ENCODE results near the gene C10orf62.
"Not testable (repeated sequence)": the region's sequence is repeated elsewhere in the genome, so short reads cannot be mapped to it uniquely, and the experiment has no call there.

C10orf62 gene, protein sequence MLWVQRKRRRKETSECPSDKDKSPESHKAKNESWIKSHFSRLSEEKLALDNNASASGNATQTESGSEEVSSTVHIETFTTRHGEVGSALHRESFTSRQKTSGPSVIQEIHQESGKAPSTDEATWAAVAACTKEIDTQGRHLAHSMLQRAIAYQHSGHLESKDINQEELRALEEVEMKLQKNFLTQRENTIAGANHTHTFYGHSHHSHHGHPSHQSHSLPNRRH

DNA sequence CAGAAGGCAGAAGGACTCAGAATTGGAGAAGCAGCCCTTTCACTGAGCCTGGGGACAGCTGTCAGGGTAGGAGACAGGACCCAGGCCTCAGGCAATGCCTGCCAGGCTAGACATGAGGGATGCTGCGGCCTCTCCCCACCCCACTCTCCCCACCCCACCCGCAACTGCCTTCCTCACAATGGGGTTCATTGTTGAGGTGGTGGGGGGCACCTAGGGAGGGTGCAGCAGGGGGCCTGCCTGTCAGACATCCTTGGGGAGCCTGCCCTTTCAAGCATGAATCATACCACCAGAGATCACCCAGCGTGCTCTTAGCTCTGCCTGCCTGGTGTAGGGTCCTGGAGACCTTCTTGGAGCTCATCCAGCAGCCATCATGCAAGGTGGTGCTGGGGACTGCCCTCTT is at the start of gene C10orf62:
TSS of gene C10orf62 (plus strand) at position 243 of the 400 bp plus-strand sequence. CDS start 177 bp downstream, outside the sequence.
- DNase-seq, result no peak

DNA sequence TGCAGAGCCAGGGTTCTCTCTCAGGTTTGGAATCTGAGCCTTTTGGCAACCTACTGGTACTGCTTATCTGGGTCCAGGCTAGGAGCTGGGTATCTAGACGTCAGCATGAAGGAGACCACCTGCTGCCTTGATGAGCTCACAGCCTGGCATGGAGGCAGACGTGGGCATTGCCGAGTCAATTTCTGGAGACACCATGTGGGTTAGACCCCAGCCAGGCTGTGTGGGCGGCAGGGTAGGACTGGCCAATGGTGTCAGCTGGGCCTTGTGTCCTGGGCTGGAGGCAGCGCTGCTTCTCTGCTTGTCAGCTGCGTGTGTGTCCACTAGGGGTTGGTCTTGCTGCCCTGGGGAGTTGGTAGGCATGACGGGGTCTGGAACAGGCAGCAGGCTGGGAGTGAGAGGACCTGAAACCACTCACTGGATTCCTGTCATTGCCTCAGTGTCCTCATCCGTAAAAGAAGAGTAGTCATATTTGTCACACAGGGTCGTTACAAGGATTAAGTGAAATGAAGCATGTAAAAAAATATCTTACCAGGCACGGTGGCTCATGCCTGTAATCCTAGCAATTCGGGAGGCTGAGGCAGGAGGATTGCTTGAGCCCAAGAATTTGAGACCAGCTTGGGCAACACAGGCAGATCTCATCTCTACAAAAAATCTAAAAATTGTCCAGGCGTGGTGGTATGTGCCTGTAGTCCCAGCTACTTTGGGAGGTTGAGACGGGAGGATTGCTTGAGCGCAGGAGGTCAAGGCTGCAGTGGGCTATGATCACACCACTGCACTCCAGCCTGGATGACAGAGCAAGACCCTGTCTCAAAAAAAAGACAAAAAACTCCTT is 48.6 kb upstream of the C10orf62 start:
- no peak for DNase-seq

DNA sequence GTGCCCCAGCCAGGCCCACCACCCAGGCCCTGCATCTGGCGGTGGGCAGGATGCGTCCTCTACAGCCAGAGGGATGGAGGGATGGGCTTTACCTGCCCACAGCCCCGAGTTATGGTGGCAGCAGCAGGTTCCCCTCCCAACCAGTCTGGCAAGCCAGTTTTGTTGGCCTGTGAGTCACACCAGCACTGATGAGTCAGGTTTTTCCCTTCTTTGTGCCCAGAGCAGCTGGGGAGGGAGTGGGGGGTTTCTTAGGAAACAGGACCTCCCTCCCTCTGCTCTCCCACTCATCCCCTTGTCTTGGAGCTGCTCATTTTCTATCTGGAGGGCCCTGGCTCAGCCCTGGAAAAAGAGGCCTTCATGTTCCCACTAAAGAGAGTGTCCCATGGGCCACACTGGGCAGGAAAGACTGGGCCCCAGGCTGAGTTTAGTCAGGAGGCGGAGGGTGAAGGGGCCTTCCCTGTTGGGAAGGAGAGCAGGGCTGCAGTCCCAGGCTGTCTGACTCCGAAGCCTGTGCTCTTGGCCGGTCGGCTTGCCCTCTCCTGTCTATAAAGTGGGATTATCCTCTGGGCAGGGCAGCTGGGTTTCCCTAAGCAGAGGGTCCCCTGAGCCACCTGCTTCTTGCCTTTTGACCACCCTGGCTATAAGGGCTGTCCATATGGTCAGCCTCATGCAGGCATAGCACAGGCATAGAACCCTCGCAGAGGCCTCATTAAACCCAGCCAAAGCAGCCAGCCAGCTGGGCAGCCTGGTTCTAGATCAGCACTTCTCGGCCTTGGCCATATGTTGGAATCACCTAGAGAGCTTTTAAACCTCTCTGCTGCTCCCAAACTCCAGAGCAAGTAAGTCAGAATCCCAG is 47.1 kb upstream of the C10orf62 start:
- no peak for DNase-seq

DNA sequence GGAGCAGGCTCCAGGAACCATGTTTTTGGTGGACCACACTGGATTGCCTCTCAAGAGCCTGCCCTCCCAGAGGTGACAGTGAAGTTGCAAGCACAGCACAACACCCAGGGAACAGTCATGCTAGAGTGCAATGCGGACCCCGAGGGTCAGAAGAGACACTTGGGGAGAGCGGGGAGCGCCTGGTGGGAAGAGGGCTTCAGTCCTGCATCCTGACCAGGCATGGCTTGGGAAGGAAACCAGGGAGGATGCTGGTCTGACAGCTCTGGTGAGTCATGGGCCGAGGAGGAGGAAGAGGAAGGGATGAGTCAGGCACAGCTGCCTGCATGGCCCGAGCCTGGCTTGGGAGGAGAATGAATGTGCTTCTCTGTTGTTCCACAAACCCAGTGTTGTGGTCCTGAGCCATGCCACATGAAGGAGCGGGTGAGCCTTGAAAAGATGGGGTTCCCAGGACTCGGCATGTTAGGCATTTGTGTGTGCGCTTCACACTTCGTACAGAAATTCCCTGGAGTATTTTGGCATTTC is 46.4 kb upstream of the C10orf62 start:
- DNase-seq, result peak; percentile 37

DNA sequence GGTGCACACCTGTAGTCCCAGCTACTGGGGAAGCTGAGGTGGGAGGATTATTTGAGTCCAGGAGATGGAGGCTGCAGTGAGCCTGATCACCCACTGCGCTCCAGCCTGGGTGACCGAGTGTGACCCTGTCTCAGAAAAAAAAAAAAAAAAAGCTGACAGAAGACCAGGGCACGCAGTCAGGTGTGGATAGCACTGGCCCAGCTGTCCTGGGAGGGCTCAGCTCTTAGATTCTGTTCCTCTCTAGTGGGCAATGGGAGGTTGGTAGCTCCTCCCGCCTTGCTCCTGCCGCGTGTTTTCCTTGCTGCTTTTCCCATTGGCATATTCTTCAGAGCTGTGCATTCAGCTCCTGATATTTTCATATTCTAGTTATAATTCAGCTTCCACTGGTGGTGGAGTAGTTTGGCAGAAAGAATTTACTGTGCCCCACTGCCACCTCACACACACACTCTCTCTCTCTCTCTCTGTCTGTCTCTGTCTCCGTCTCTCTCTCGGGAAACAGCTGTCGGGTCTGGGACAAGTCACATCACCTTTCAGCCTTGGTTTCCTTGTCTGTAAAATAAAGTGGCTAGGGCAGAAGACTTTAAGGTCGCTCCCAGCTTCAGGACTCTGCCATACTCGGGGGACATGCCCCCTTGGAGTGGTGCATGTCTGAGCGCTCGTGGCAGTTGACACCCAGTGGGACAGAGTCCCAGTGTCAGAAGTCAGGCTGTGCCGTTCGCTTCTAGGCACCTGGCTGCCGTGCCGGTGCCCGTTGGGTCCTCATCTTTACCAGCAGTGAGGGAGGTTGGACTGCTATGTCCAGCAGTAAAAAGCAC is 42.9 kb upstream of the C10orf62 start:
- no peak for DNase-seq

DNA sequence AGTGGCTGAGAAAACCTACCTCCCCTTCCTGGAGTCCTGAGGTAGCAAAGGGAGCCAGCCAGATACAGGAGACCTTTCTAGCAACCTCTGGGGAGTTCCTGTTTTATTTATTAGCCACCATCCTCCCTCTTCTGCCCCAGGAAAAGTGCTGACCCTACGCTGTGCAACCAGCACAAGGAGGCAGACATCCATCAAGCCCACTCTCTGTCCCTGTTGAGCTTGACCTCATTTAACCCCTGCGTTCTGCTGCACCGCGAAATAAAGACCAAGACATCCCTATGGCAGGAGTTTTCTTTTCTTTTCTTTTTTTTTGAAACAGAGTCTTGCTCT is 42.3 kb upstream of the C10orf62 start:
- DNase-seq, result no peak

DNA sequence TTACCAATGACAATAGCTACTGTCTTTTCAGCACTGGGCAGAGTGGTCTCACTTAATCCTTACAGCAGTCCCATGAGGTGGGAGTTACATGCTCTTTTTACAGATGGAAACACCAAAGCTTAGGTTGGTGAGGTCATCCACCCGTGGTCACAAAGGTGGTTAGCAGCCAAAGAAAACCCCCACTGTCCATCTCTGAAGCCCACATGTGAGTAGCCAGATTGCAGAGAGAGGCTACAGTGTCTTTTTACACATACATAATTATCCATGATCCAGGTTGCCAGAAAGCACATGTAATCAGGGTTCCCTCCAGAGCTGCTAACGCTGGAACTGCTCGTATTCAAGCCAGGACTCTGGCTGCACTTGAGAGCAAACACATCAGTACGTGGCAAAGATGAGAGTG is 41.6 kb upstream of the C10orf62 start:
- no peak for DNase-seq

DNA sequence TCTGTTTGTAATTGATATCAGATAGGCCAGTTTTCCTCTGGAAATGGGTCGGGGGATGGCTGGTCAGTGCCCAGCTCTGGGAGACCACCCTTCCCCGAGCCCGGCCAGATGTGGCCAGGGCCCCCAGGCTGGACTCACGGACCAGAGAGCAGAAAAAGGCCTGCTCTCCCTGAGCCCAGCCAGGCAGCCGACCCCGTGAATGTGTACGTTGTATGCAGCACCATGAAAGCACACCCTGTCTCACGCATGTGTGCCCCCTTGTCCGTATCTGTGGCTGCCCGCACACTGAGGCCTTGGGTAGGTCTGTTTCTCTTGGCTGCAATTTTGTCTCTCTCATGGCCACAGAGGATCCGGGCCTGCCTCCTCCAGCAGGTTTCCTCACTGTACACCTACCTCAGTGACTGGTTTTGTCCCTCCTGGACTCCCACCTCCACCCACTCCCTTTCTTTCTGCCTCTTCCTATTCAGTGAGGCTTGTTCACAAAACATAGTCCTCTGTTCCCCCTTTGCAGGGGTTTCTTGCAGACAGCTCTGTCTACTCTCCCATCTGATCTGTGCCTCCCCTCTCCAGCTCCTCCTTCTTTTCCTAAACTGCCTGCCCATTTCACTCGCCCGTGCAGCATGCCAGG is 40.6 kb upstream of the C10orf62 start:
- no peak for DNase-seq

DNA sequence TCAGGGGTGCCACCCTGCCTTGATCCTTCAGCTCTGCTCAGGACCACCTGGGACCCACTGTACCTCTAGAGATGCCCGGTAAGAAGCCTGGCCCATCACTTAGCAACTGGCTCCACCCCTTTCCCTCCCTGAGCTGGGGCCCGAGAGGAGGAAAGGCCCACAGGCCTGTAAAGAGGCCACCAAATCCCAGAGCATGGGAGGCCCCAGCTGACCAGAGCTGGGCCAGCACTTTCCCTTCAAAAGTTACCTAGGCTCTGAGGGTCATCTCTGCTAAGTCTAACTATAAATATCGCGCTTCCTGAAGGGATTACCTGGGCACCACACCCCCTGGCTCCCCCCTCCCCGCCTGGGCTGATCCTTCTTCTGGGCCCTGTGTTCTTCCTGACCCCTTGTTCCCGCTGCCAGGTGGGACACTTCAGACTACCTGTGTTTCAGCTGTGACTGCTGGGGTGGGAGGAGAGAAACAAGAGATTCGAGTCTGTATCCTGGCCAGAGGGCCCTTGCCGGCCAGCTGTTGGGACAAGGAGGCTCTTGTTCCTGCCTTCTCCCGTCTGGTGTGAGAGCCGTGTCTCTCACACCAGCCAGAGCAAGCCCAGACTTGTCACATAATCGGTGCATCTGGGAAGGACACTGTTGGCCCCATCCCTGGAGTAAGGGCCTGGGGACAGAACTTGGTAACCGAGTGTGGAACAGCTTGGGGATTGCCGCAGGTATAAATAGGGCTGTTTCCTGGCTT is 39.8 kb upstream of the C10orf62 start:
- no peak for DNase-seq

DNA sequence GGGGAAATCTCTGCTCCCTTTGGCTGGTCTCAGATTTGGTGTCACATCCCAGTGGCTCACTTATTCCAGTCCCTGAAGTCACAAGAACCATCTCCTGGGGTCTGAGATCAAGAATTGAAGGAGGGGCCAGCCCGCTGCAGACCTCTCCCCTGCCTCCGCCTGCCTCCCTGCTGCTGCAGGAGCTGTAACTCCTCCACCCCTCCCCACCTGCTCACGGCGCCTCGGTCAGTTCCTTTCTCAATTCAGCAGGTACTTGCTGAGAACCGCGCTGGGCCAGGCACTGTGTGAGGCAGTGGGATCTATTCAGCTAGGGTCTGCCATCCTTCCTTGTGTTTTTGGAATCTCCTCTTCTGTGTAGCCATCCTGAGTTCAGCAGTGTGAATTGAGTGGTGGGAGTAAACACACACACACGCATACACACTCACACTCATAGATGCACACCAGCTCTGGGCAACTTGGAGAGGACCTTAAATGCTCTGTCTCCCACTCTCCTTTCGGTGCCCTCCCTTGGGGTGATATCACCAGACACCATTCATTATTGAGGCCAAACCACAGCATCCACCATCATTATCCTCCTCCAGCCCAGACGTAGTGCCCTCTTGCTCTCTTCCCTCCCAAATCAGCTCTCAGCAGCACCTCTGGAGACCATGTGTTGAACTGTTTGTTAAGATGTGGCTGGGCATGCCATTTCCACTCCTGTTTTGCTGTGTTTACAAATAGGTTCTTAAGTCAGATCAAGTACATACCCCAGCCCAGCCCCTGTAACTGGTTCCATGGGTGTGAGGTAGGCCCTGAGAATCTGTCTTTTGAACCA is 39.0 kb upstream of the C10orf62 start:
- no peak for DNase-seq

DNA sequence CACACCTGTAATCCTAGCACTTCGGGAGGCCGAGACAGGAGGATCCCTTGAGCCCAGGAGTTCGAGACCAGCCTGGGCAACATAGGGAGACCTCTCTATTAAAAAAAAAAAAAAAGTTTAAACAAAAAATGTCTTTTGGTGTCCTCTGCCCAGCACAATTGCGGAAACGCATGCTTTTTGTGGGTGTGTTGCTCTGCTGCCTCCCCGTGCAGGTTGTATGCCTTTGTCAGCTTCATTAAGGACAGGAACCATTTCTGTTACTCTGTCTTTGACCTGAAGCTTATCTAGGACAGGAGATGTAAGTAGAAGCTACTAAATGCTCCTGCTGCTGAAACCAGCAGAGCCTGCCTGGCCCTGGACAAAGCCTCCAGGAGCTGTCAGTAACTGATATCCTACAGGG is 38.2 kb upstream of the C10orf62 start:
- DNase-seq, result no peak

DNA sequence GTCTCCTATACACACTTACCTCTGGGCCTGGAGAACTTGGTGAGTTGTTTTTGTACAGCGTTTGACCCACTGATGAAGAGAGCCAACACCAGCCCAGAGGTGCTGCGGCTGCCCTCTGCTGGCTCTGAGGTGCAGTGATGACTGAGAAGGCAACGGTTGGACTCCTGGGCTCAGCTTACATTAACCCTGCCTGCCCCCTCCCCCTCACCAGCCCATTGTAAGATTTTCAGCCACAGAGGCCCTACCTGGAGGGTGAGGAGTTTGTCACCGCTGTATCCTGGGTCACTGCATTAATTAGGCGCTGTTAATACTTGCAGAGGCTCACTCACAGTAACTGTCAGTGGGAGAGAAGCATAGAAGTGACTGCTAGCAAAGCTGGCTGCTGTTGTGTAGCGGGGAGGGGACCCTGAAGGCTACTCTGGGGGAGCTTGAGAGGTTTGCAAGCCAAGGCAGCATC is 35.9 kb upstream of the C10orf62 start:
- DNase-seq, result peak; percentile 13

DNA sequence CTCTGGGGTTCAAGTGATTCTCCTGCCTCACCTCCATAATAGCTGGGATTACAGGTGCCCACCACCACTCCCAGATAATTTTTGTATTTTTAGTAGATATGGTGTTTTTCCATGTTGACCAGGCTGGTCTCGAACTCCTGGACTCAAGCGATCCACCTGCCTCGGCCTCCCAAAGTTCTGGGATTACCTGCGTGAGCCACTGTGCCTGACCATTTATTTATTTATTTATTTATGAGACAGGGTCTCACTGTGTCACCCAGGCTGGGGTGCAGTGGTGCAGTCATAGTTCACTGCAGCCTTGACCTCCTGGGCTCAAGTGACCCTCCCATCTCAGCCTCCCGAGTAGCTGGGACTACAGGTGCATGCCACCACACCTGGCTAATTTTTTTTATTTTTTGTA is 35.2 kb upstream of the C10orf62 start:
- DNase-seq, result not testable (repeated sequence)

DNA sequence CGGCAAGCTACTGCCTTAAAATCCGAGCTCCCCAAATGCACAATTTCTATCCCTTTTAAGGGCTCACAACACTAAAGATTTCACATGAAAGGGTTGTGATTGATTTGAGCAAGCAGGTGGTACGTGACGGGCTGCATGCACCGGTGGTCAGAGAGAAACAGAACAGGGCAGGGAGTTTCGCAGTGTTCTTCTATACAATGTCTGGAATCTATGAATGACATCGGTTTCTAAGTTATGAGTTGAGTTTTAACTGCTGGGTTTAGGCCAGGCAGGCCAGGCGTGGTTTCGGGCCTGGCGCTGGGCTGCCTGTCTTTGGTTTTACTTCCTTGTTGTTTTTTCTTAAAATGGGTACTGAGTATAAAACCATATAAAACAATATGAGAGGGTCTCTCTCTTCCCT is 34.0 kb upstream of the C10orf62 start:
- not testable (repeated sequence) for DNase-seq

DNA sequence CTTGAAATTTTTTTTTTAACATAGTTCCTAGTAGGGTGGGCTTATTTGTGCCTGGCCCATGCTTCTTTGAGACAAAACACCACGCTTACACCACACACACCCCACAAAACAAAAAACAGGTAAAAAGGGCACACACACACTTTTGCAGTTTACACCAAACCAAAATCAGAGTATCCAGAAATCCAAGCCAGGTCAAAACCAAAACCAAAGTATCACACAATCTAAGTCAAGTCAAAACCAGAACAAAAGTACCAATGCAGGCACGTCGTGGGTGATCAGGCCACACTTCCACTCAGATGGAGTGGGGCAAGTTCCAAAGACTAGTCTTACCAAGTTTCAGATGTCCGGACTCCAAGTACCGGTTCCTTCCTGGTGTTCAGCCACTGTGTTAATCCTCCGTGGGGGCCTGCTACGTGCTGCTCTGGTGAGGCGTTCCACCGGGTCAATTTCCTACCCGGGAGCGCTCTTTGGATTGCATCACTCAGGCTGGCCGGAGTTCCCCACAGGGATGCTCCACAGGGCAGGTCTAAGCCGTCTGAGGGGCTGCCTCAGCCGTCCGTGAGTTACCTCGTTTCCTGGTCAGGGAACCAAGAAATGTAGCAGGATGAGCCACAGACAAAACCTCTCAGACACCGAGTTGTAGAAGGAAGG is 28.7 kb upstream of the C10orf62 start:
- DNase-seq, result not testable (repeated sequence)

DNA sequence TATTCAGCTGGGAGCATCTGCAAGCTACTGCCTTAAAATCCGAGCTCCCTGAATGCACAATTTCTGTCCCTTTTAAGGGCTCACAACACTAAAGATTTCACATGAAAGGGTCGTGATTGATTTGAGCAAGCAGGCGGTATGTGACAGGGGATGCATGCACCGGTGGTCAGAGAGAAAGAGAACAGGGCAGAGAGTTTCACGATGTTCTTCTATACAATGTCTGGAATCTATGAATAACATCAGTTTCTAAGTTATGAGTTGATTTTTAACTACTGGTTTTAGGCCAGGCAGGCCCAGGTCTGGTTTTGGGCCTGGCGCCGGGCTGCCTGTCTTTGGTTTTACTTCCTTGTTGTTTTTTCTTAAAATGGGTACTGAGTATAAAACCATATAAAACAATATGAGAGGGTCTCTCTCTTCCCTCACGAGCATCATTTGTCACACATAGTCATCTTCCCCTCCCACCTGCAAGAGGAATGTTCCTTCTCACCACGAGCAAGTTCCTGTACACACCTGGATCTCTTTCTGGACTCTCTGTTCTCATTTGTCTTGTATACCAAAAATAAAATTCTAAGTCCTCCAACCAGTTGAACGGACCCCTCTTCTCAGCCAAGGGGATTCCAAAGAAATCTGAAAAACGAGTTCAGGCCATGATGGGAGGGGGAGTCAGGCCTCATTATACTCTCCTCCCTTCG is 28.0 kb upstream of the C10orf62 start:
- not testable (repeated sequence) for DNase-seq

DNA sequence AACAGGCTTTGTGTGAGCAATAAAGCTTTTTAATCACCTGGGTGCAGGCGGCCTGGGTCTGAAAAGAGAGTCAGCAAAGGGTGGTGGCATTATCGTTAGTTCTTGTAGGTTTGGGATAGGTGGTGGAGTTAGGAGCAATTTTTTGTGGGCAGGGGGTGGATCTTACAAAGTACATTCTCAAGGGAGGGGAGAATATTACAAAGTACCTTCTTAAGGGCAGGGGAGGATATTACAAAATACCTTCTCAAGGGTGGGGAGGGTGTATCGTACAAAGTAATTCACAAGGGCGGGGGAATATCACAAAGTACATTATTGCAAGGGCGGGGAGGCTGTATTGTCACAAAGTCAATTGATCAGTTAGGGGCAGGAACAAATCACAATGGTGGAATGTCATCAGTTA is 27.2 kb upstream of the C10orf62 start:
- DNase-seq, result not testable (repeated sequence)

DNA sequence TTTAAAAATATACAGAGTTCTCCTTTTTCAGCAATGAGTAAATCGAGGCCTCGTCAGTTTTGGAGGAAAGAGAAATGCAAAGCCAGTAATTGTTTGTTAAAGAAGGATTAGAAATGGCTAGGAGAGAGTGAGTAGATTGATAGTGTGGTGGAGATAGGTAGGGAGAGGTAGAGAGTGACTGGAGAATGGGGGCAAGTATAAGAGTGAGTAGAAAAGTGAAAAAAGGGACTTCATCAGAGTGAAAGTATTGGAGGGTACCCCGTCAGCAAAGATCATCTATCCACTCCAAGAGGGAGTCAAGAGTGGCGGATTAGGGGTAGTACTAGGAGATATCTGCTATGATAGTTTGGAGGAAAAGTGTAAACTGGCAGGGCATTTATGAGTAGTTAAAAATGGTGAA is 26.2 kb upstream of the C10orf62 start:
- DNase-seq, result no peak

DNA sequence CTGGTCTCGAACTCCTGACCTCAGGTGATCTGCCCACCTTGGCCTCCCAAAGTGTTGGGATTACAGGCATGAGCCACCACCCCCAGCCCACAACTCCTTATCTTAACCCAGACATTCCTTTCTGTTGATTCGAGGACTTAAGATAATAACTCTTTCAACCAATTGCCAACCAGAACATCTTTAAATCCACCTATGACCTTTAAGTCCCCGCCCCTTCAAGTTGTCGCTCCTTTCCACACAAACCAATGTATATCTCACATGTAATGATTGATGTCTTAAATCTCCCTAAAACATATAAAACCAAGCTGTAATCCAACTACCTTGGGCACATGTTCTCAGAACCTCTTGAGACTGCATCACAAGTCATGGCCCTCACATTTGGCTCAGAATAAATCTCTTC is 24.7 kb upstream of the C10orf62 start:
- DNase-seq, result no peak

Data from GF-D8 (cell line).